Kidney (tissue), 14 donors: ENCODE results near the gene MEGF8. TPM values are rescaled to one million over a fixed set of nuclear protein-coding genes. Genes with fewer than 3 reads are reported as not detected.

Experiments used
- DNase-seq, 5 donors: peaks; one replicate each; pipeline ENCODE4 v3.0.0-alpha.2; 2013 to 2020
- FAIRE-seq: peaks from 2 replicates; lab custom pipeline; 2012; peaks lifted over from hg19 to GRCh38; lab: Jason Lieb, UNC
- H3K27ac ChIP-seq, 2 donors: one replicate each; pipeline ENCODE4 v1.7.0; 2013; ENCODE audit warnings: low read depth in 2 of 2, low read length in 2 of 2, inconsistent platforms in 1 of 2
- H3K27me3 ChIP-seq: one replicate; pipeline ENCODE4 v1.7.1; 2013; ENCODE audit warnings: low read length, inconsistent platforms; ENCODE audit not compliant: control insufficient read depth, insufficient read depth
- H3K36me3 ChIP-seq, 3 donors: one replicate each; pipeline versions ENCODE4 v1.7.0 to v1.7.1; 2013; ENCODE audit warnings: low read length in 3 of 3, control low read depth in 1 of 3, inconsistent platforms in 1 of 3; ENCODE audit not compliant: insufficient read depth in 3 of 3, control insufficient read depth in 2 of 3
- H3K4me1 ChIP-seq, 3 donors: one replicate each; pipeline versions ENCODE4 v1.7.0 to v1.7.1; 2013; ENCODE audit warnings: low read length in 3 of 3, inconsistent platforms in 1 of 3, low read depth in 1 of 3; ENCODE audit not compliant: control insufficient read depth in 2 of 3, insufficient read depth in 2 of 3
- H3K4me3 ChIP-seq, 3 donors: one replicate each; pipeline versions ENCODE4 v1.7.0 to v1.8.1; 2013; ENCODE audit warnings: low read length in 3 of 3, control low read depth in 1 of 3, inconsistent platforms in 1 of 3
- H3K9ac ChIP-seq, 3 donors: one replicate each; pipeline versions ENCODE4 v1.7.0 to v1.7.1; 2013; ENCODE audit warnings: low read length in 3 of 3, control low read depth in 1 of 3, inconsistent platforms in 1 of 3
- H3K9me3 ChIP-seq, 3 donors: one replicate each; pipeline versions ENCODE4 v1.7.0 to v1.7.1; 2013; ENCODE audit warnings: low read length in 3 of 3, control low read depth in 1 of 3, inconsistent platforms in 1 of 3; ENCODE audit not compliant: control insufficient read depth in 2 of 3, insufficient read depth in 1 of 3
- intact Hi-C: fragments of 100-400 bp; cut with DNase I; formaldehyde crosslinking; loops from one replicate; pipeline ENCODE4 v1.11.1; 2022
- polyA plus RNA-seq: library from polyadenylated mRNA; stranded (reverse); fragments of 350-450 nt; fragmentation: Illumina TruSeq; extraction: RNeasy Lipid Tissue Mini Kit (QIAGEN cat#74804); gene quantifications from one replicate; pipeline ENCODE4 v1.2.3, GENCODE V29; 2014; ENCODE audit warnings: low read depth, low replicate concordance; ENCODE audit not compliant: insufficient read depth
- total RNA-seq: library from RNA; stranded (reverse); fragmentation: NEBNext Ultra II Directional; extraction: Animal tissue kit (Norgen Biotek cat#: 25700); gene quantifications from one replicate; pipeline ENCODE4 v1.2.1, GENCODE V29; 2021
- TF ChIP-seq, protein P1 (sequence below): IDR thresholded peaks from 3 replicates; pipeline ENCODE4 v1.5.1; 2012; ENCODE audit warnings: mild to moderate bottlenecking, moderate library complexity, borderline replicate concordance; ENCODE audit not compliant: insufficient read depth; ENCODE audit errors: extremely low read depth
- donor health status: control.
- donor health status: control.
- donor health status: control.
- donor health status: control.
- donor health status: control.
- donor health status: DM: yes; HTN: yes; CAD: no.
- donor health status: Normal renal cell carcinoma (clear cell type).

The MEGF8 gene
- total and polyA plus RNA-seq, 2 donors from 2014 or later, result 8.7 to 31.6 TPM

DNA sequence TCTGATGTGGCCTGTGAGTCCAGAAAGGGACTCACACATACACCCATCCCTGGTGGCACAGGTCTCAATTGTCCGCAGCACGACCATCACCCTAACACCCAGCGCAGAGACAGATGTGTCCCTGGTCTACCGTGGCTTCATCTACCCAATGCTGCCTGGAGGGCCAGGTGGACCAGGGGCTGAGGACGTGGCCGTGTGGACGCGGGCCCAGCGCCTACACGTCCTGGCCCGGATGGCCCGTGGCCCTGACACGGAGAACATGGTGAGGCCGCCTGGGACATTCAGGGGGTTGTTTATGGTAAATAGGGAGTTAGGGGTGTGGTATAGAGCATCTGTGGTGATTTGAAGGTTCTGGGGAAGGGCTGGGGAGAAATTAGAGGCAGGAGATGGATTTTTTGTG, 22.8 kb downstream of the MEGF8 start:
- Histone ChIP-seq H3K9ac (no peak overlapping the region), H3K4me1 (no peaks in the 10 kb centered on the region), H3K36me3 (peaks cover 0 to 9% (median 0%) of the 10 kb centered on the region in 3 donors), H3K27me3 (no peaks in the 10 kb centered on the region), H3K9me3 (no peaks in the 10 kb centered on the region), H3K27ac (no peak overlapping the region), H3K4me3 (no peak overlapping the region)
- FAIRE-seq (no peak), DNase-seq (no peak)
- intact Hi-C loops, result no loop called here
- TF ChIP-seq, protein P1, sequence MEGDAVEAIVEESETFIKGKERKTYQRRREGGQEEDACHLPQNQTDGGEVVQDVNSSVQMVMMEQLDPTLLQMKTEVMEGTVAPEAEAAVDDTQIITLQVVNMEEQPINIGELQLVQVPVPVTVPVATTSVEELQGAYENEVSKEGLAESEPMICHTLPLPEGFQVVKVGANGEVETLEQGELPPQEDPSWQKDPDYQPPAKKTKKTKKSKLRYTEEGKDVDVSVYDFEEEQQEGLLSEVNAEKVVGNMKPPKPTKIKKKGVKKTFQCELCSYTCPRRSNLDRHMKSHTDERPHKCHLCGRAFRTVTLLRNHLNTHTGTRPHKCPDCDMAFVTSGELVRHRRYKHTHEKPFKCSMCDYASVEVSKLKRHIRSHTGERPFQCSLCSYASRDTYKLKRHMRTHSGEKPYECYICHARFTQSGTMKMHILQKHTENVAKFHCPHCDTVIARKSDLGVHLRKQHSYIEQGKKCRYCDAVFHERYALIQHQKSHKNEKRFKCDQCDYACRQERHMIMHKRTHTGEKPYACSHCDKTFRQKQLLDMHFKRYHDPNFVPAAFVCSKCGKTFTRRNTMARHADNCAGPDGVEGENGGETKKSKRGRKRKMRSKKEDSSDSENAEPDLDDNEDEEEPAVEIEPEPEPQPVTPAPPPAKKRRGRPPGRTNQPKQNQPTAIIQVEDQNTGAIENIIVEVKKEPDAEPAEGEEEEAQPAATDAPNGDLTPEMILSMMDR, result no peak

DNA sequence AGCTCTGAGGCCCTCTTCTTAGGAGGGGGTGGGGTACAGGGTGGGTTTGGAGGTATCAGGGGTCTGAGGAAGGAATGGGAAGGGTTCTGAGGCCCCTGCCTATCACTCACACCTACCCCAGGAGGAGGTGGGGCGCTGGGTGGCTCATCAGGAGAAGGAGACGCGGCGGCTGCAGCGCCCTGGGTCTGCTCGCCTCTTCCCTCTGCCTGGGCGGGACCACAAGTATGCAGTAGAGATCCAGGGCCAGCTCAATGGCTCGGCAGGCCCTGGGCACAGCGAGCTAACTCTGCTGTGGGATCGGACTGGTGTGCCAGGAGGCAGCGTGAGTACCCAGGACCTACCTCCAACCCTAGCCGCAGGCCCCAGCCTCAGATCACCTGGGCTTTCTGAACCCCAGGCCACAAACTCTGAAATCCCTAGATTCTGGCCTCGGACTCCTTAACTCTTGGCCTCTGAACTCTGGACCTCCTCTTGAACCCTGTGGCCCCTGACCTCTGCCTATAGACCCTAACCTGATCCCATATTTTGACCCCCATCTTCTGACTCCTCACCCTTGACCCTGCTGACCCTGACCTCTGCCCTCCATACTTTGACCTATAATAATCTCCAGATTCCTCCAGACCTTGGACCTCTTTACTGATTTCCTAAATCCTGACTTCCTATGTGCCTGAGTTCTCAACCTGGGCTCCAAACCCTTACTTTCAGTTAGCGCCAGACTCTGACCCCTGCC, 24.1 kb downstream of the MEGF8 start:
- Histone ChIP-seq H3K27ac (no peak overlapping the region), H3K27me3 (no peaks in the 10 kb centered on the region), H3K4me3 (no peak overlapping the region), H3K9ac (no peak overlapping the region), H3K9me3 (no peaks in the 10 kb centered on the region), H3K4me1 (no peaks in the 10 kb centered on the region), H3K36me3 (peaks cover 0 to 15% (median 0%) of the 10 kb centered on the region in 3 donors)
- DNase-seq, result no peak
- no peak for FAIRE-seq
- intact Hi-C loops, result no loop called here
- TF ChIP-seq, protein P1, result no peak

DNA sequence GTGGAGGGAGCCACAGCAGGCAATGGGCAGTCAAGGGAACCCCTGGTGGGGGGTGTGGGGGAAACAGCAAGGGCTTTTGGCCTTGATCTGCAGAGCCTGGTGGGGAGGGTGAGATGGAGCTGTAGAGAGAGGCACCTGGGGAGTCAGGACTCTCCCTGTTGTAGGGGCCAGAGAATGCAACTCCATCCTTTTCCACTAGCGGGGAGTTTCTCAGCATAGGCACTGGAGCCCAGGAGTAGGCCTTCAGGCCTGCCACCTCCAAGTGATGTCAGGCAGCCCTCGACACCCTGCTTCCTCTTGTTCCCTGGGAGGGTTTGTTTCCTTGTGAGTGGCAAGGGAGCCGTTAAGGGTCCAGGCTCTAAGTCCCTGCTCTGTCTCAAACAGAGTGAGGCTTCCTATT, 25.0 kb downstream of the MEGF8 start:
- H3K4me3 ChIP-seq, result no peak overlapping the region
- peaks cover 0 to 16% (median 2%) of the 10 kb centered on the region in 3 donors for H3K36me3 ChIP-seq
- no peaks in the 10 kb centered on the region for H3K9me3 ChIP-seq
- H3K27ac ChIP-seq, result no peak overlapping the region
- FAIRE-seq, result no peak
- H3K27me3 ChIP-seq, result no peaks in the 10 kb centered on the region
- intact Hi-C loops, result no loop called here
- no peak for DNase-seq
- TF ChIP-seq, protein P1, result no peak
- H3K4me1 ChIP-seq, result no peaks in the 10 kb centered on the region
- H3K9ac ChIP-seq, result no peak overlapping the region
